ENCODE measurements around the gene DEF6.
"Not testable (repeated sequence)": the region's sequence is repeated elsewhere in the genome, so short reads cannot be mapped to it uniquely, and the experiment has no call there.

DEF6 gene

DNA sequence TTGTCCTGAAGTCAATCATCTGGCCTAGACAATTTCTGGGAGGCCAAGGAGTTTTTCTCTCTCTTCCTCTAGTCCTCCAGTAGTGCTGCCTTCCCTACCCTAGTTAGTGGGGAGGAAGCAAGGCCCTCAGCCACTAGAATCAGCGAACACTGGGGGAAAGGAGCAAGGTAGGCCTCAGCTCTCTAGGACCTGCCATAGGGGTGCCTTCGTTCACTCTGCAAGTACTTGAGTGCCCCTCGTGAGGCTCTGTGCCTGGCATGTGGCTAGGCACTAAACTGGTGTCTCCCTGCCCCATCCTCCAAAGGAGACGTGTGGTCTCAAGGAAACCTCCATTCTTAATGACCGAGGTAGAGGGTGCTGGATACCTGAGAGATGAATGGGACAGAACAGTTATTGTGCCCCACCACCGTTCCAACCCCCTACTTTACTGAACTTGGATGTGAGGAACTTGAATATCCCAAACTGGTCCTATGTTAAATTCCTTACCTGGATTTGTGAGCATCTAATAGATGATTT is 1.1 kb downstream of the DEF6 start:
- H3K4me1 ChIP-seq (ENCODE audit: control insufficient read depth, insufficient read depth, low read length): peaks cover 33% of the 10 kb centered on the region
- H3K27ac ChIP-seq (ENCODE audit: low read depth, low read length): no peak overlapping the region
- H3K27me3 ChIP-seq (ENCODE audit: control insufficient read depth, insufficient read depth, low read length): no peaks in the 10 kb centered on the region
- H3K9ac ChIP-seq (ENCODE audit: low read length): no peak overlapping the region
- peak overlapping the region; percentile 55; the same call in 1 of the 2 replicates for H3K4me3 ChIP-seq (ENCODE audit: low read depth, low read length)
- no peaks in the 10 kb centered on the region for H3K9me3 ChIP-seq (ENCODE audit: control insufficient read depth, insufficient read depth, low read depth, low read length)
- H3K36me3 ChIP-seq (ENCODE audit: control insufficient read depth, insufficient read depth, low read length): peaks cover 8% of the 10 kb centered on the region; the same call in 1 of the 2 replicates

DNA sequence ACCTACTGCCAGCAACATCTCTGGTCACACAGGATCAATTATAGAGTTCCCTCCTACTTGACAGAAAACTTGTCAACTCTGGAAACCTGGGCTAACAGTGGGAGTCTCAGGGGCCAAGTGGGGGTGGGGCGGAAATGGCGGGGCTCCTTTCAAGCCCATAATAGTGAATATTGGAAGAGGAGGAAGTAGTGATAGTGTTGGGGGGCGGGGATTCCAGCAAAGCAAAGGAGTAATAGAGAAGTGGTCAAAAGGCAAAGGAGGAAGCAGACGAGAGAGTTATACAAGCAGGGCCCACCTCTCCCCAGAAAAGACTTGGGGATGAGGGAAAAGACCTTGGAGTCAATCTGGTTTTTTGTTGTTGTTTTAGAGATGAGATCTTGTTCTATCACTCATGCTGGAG is 2.1 kb downstream of the DEF6 start:
- Histone ChIP-seq H3K36me3 (ENCODE audit: control insufficient read depth, insufficient read depth, low read length) (peaks cover 5% of the 10 kb centered on the region; the same call in 1 of the 2 replicates), H3K27me3 (ENCODE audit: control insufficient read depth, insufficient read depth, low read length) (no peaks in the 10 kb centered on the region), H3K9ac (ENCODE audit: low read length) (no peak overlapping the region), H3K27ac (ENCODE audit: low read depth, low read length) (no peak overlapping the region), H3K9me3 (ENCODE audit: control insufficient read depth, insufficient read depth, low read depth, low read length) (no peaks in the 10 kb centered on the region), H3K4me1 (ENCODE audit: control insufficient read depth, insufficient read depth, low read length) (peaks cover 33% of the 10 kb centered on the region), H3K4me3 (ENCODE audit: low read depth, low read length) (no peak overlapping the region)

DNA sequence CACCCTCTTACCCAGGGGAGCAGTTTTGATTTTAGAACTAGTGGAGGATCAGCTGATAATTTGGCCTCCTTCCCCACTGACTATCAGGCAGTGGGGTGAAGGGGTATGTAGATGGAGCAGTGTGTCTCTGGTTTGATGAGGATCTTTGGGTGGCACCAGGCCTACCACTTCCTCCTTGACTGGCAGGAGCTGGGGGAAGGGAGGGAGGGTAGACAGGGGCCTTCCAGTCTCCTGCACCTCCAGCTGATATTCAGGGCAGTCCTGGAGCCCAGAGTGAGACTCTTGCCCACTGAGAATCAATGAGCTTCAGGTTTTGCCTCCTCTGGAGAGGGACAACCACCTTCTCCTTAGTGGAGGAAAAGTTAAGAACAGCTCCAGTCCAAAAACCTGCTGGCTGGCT is 3.2 kb downstream of the DEF6 start:
- Histone ChIP-seq H3K36me3 (ENCODE audit: control insufficient read depth, insufficient read depth, low read length) (no peaks in the 10 kb centered on the region), H3K9me3 (ENCODE audit: control insufficient read depth, insufficient read depth, low read depth, low read length) (no peaks in the 10 kb centered on the region), H3K27ac (ENCODE audit: low read depth, low read length) (no peak overlapping the region), H3K9ac (ENCODE audit: low read length) (no peak overlapping the region), H3K27me3 (ENCODE audit: control insufficient read depth, insufficient read depth, low read length) (no peaks in the 10 kb centered on the region), H3K4me1 (ENCODE audit: control insufficient read depth, insufficient read depth, low read length) (peaks cover 33% of the 10 kb centered on the region), H3K4me3 (ENCODE audit: low read depth, low read length) (no peak overlapping the region)

DNA sequence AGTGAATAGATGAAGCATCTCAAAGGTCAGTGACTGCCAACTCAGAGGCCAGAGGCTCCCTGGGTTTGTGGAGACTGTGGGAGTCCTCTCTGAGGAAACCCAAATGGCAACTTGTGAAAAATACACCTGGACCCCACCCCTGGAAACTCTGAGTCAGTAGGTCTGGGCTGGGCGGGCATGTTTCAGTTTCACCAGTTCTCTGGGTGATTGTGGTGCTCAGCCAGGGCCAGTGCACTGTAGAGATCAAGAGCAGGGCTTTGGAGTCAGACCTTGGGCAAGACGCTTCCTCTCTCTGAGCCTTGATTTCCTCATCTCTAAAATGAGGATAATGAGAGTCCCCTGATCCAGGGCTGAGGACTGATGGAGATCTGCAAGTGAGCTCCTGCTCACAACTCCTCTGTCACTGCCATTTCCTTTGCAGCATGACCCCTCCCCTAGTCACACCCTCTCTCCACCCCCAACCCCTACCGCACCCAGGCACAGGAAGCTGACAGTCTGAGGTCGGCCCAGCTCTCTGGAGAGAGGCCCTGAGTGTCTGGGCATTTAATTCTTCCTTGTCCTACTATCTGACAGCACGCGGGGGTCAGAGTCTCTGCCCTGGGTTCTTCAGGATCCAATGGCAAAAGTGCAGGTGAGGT is 5.1 kb downstream of the DEF6 start:
- peak overlapping the region; percentile 28; the same call in 1 of the 2 replicates for H3K4me3 ChIP-seq (ENCODE audit: low read depth, low read length)
- no peaks in the 10 kb centered on the region for H3K9me3 ChIP-seq (ENCODE audit: control insufficient read depth, insufficient read depth, low read depth, low read length)
- H3K27ac ChIP-seq (ENCODE audit: low read depth, low read length): no peak overlapping the region
- H3K27me3 ChIP-seq (ENCODE audit: control insufficient read depth, insufficient read depth, low read length): no peaks in the 10 kb centered on the region
- no peak overlapping the region for H3K9ac ChIP-seq (ENCODE audit: low read length)
- H3K36me3 ChIP-seq (ENCODE audit: control insufficient read depth, insufficient read depth, low read length): no peaks in the 10 kb centered on the region
- peaks cover 27% of the 10 kb centered on the region for H3K4me1 ChIP-seq (ENCODE audit: control insufficient read depth, insufficient read depth, low read length)

DNA sequence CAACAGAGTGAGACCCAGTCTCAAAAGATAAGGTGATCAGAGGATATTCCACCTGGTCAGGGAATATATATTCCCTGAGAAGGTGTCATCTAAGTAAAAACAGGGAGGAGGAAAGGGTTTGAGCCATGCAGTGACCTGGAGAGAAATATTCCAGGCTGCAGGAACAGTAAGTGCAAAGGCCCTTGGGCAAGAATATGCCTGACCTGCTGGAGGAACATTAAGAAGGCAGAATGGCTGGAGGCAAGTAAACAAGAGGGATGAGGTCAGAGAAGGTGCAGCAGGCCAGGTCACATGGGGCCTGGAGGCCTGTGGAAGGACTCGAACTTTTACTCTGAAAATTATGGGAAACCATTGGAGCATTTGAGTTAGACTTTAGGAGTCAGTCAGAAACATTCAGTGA is 6.7 kb downstream of the DEF6 start:
- Histone ChIP-seq H3K4me1 (ENCODE audit: control insufficient read depth, insufficient read depth, low read length) (peaks cover 15% of the 10 kb centered on the region), H3K4me3 (ENCODE audit: low read depth, low read length) (no peak overlapping the region), H3K36me3 (ENCODE audit: control insufficient read depth, insufficient read depth, low read length) (no peaks in the 10 kb centered on the region), H3K9ac (ENCODE audit: low read length) (no peak overlapping the region), H3K27ac (ENCODE audit: low read depth, low read length) (no peak overlapping the region), H3K27me3 (ENCODE audit: control insufficient read depth, insufficient read depth, low read length) (no peaks in the 10 kb centered on the region), H3K9me3 (ENCODE audit: control insufficient read depth, insufficient read depth, low read depth, low read length) (no peaks in the 10 kb centered on the region)

DNA sequence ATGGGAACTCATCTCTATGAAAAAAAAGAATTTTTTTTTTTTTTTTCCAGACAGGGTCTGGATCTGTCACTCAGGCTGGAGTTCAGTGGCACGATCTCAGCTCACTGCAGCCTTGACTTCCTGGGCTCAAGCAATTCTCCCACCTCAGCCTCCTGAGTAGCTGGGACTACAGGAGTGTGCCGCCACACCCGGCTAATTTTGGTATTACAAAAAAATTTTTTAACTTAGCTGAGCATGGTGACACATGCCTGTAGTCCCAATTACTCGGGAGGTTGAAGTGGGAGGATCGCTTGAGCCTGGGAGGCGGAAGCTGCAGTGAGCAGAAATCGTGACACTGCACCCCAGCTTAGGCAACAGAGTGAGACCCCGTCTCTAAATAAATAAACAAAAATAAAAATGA is 7.5 kb downstream of the DEF6 start:
- H3K4me3 ChIP-seq (ENCODE audit: low read depth, low read length): no peak overlapping the region
- no peaks in the 10 kb centered on the region for H3K36me3 ChIP-seq (ENCODE audit: control insufficient read depth, insufficient read depth, low read length)

DNA sequence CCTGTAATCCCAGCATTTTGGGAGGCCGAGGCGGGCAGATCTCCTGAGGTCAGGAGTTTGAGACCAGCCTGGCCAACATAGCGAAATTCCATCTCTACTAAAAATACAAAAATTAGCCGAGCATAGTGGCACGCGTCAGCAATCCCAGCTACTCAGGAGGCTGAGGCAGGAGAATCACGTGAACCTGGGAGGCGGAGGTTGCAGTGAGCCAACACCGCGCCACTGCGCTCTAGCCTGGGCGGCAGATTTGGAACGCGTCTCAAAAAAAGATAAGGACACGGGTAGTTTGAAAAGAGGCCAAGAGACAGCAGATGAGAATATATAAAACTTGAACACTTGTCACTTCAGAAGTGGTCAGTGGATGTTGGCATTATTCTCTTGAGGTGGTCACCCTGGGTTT is 9.5 kb downstream of the DEF6 start:
- H3K9me3 ChIP-seq (ENCODE audit: control insufficient read depth, insufficient read depth, low read depth, low read length); H3K27me3 ChIP-seq (ENCODE audit: control insufficient read depth, insufficient read depth, low read length); H3K27ac ChIP-seq (ENCODE audit: low read depth, low read length); H3K4me3 ChIP-seq (ENCODE audit: low read depth, low read length); H3K9ac ChIP-seq (ENCODE audit: low read length); H3K36me3 ChIP-seq (ENCODE audit: control insufficient read depth, insufficient read depth, low read length): not testable (repeated sequence)
- peaks cover 13% of the 10 kb centered on the region for H3K4me1 ChIP-seq (ENCODE audit: control insufficient read depth, insufficient read depth, low read length)

More for the DNA sequence above, 7.5 kb downstream of the DEF6 start:
- Histone ChIP-seq H3K27me3 (ENCODE audit: control insufficient read depth, insufficient read depth, low read length) (no peaks in the 10 kb centered on the region), H3K27ac (ENCODE audit: low read depth, low read length) (no peak overlapping the region), H3K9ac (ENCODE audit: low read length) (no peak overlapping the region), H3K4me1 (ENCODE audit: control insufficient read depth, insufficient read depth, low read length) (peaks cover 13% of the 10 kb centered on the region), H3K9me3 (ENCODE audit: control insufficient read depth, insufficient read depth, low read depth, low read length) (no peaks in the 10 kb centered on the region)

DNA sequence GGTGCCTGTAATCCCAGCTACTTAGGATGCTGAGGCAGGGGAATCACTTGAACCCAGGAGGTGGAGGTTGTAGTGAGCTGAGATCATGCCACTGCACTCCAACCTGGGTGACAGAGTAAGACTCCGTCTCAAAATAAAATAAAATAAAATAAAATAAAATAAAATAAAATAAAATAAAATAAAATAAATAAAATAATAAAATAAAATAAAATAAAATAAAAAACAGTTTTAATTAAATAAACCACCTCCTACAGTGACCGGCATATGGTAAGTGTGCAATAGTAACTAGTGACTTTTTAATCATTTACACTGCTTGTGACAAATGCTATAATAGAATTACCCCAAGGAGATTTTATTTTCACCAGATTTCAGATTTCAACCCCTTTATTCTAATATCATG is 10.9 kb downstream of the DEF6 start:
- H3K27me3 ChIP-seq (ENCODE audit: control insufficient read depth, insufficient read depth, low read length); H3K9me3 ChIP-seq (ENCODE audit: control insufficient read depth, insufficient read depth, low read depth, low read length); H3K9ac ChIP-seq (ENCODE audit: low read length); H3K27ac ChIP-seq (ENCODE audit: low read depth, low read length); H3K4me1 ChIP-seq (ENCODE audit: control insufficient read depth, insufficient read depth, low read length); H3K36me3 ChIP-seq (ENCODE audit: control insufficient read depth, insufficient read depth, low read length); H3K4me3 ChIP-seq (ENCODE audit: low read depth, low read length): not testable (repeated sequence)

DNA sequence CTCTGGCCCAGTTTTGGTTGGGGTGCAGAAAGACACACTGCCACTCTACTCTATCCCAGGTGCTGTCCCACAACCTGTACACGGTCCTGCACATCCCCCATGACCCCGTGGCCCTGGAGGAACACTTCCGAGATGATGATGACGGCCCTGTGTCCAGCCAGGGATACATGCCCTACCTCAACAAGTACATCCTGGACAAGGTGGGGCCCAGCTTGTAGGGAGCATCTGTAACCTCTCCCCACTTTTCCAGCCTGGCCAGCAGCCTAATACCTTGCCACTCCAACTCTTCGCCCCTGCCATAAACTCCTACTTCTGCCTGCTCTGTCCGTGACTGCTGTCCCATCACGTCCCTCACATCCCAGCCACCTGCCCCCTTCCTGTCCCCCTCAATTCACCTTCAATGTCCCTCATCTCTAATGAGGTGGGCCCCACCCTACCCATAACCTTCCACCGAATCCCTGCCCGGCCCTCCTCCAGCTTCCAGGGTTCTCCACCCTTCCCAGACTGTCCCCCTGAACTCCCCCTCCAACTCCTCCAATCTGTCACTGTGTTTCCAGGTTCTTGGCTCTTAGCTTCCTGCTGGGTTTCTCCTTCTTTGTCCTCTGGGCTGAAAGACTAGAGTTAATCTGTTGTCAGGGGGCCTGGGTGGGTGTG is 12.1 kb downstream of the DEF6 start:
- H3K4me3 ChIP-seq (ENCODE audit: low read depth, low read length): no peak overlapping the region
- H3K4me1 ChIP-seq (ENCODE audit: control insufficient read depth, insufficient read depth, low read length): no peaks in the 10 kb centered on the region
- no peaks in the 10 kb centered on the region for H3K36me3 ChIP-seq (ENCODE audit: control insufficient read depth, insufficient read depth, low read length)
- H3K9ac ChIP-seq (ENCODE audit: low read length): no peak overlapping the region
- H3K27me3 ChIP-seq (ENCODE audit: control insufficient read depth, insufficient read depth, low read length): no peaks in the 10 kb centered on the region
- H3K9me3 ChIP-seq (ENCODE audit: control insufficient read depth, insufficient read depth, low read depth, low read length): no peaks in the 10 kb centered on the region
- H3K27ac ChIP-seq (ENCODE audit: low read depth, low read length): no peak overlapping the region

DNA sequence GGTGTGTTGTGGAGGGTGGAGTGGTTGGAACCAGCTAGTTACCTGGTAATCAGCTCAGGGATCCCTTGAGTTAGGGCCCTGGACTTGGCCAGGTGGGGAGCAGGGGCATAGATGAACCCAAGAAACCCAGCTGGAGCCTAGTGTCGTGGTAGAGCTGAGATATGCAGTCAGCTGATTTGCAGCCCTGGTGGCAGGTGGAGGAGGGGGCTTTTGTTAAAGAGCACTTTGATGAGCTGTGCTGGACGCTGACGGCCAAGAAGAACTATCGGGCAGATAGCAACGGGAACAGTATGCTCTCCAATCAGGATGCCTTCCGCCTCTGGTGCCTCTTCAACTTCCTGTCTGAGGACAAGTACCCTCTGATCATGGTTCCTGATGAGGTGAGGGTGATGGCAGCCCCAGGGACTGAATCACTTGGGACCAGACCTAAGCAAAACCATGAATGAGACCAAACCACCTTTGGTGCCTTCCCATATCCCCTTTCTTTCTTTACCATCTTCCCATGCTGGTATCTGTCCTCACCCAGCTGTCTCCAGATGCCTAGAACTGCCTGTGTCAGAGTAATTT is 12.7 kb downstream of the DEF6 start:
- Histone ChIP-seq H3K36me3 (ENCODE audit: control insufficient read depth, insufficient read depth, low read length) (no peaks in the 10 kb centered on the region), H3K4me3 (ENCODE audit: low read depth, low read length) (no peak overlapping the region), H3K9ac (ENCODE audit: low read length) (no peak overlapping the region), H3K27ac (ENCODE audit: low read depth, low read length) (no peak overlapping the region), H3K4me1 (ENCODE audit: control insufficient read depth, insufficient read depth, low read length) (no peaks in the 10 kb centered on the region), H3K9me3 (ENCODE audit: control insufficient read depth, insufficient read depth, low read depth, low read length) (no peaks in the 10 kb centered on the region), H3K27me3 (ENCODE audit: control insufficient read depth, insufficient read depth, low read length) (no peaks in the 10 kb centered on the region)

DNA sequence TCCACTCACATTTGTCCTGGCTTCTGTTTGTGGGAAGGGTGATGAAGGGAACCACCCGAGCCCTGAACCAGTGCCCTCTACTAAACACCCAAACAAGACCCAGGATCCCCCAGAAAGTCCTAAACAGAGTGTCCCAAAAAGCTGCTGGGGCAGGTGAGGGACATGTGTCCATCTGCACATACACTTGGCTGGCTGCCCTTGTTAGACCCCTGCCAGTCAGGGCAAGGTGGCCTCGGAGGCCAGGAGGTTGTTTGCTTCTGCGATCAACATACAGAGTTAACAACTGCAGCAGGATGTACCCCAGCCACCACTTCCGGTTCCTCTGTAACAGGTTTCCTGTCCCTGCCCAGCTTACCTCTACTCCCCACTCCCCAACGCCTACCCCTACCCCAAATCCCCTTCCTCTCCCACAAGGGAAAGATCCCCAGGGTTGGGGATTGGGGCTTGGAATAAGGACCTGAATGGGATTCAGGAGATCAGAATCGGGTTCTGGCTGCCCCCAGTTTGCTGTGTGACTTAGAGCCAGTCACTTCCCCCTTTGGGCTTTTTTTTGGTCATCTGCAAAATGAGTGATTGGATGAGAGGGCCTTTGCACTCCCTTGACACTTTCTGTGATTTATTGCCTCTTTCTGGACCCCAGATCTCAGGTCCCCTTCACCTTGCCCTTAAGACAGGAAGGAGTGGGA is 13.9 kb downstream of the DEF6 start:
- Histone ChIP-seq H3K27ac (ENCODE audit: low read depth, low read length) (no peak overlapping the region), H3K9ac (ENCODE audit: low read length) (no peak overlapping the region), H3K27me3 (ENCODE audit: control insufficient read depth, insufficient read depth, low read length) (peaks cover 5% of the 10 kb centered on the region), H3K9me3 (ENCODE audit: control insufficient read depth, insufficient read depth, low read depth, low read length) (no peaks in the 10 kb centered on the region), H3K36me3 (ENCODE audit: control insufficient read depth, insufficient read depth, low read length) (no peaks in the 10 kb centered on the region), H3K4me3 (ENCODE audit: low read depth, low read length) (no peak overlapping the region), H3K4me1 (ENCODE audit: control insufficient read depth, insufficient read depth, low read length) (no peaks in the 10 kb centered on the region)
